ENCODE measurements around the gene RARA. TPM values are rescaled to one million over a fixed set of nuclear protein-coding genes. Genes with fewer than 3 reads are reported as not detected.

RARA gene
- total RNA-seq, 2 donors from 2014 or later, result 22.7 to 27.6 TPM

- Mint-ChIP-seq H3K27ac (no peak overlapping the region), H3K27me3 (ENCODE audit: insufficient read depth) (no peaks in the 10 kb centered on the region), H3K36me3 (ENCODE audit: low read depth) (peaks cover 24% of the 10 kb centered on the region), H3K4me3 (peak overlapping the region; percentile 15), H3K9me3 (no peaks in the 10 kb centered on the region), H3K4me1 (peaks cover 56% of the 10 kb centered on the region)
- H3K27ac ChIP-seq (ENCODE audit: low read depth, low read length), result peak overlapping the region; percentile 95
- no peak for TF ChIP-seq CTCF (conservative IDR thresholded peaks at IDR 0.05)
- H3K27me3 ChIP-seq (ENCODE audit: control insufficient read depth, insufficient read depth, low read length, poor library complexity, severe bottlenecking), result no peaks in the 10 kb centered on the region
- no peak overlapping the region for H3K4me3 ChIP-seq (ENCODE audit: low read length)
- H3K36me3 ChIP-seq (ENCODE audit: control insufficient read depth, insufficient read depth, low read length), result peaks cover 28% of the 10 kb centered on the region
- H3K9me3 ChIP-seq (ENCODE audit: control insufficient read depth, low read length), result no peaks in the 10 kb centered on the region
- H3K9ac ChIP-seq (ENCODE audit: extremely low read depth, low read length, poor library complexity, severe bottlenecking), result no peak overlapping the region
- DNase-seq, result peak; percentile 77
- peaks cover 21% of the 10 kb centered on the region for H3K4me1 ChIP-seq (ENCODE audit: control insufficient read depth, insufficient read depth, low read length)
- 13 to 67% methylated on average over 1 to 6 of the region's 9 CpGs for WGBS, 2 experiments (ENCODE audit: insufficient coverage in 1 of 2, insufficient read length in 1 of 2)
Observed at GRCh38 chr17:40347319-40348135, 38.5 kb downstream of the RARA start.

GRCh38 chr17:40348136-40348504 is 39.1 kb downstream of the RARA start:
- Mint-ChIP-seq H3K9me3 (no peaks in the 10 kb centered on the region), H3K4me1 (peaks cover 55% of the 10 kb centered on the region), H3K27ac (no peak overlapping the region), H3K4me3 (peak overlapping the region; percentile 15), H3K36me3 (ENCODE audit: low read depth) (peaks cover 30% of the 10 kb centered on the region), H3K27me3 (ENCODE audit: insufficient read depth) (no peaks in the 10 kb centered on the region)
- WGBS, 2 experiments (ENCODE audit: insufficient coverage in 1 of 2, insufficient read length in 1 of 2), result 84% methylated on average over 5 of the region's 5 CpGs; no CpG with 5 or more reads in 1 of the 2 experiments
- Histone ChIP-seq H3K4me3 (ENCODE audit: low read length) (no peak overlapping the region), H3K9me3 (ENCODE audit: control insufficient read depth, low read length) (no peaks in the 10 kb centered on the region), H3K27ac (ENCODE audit: low read depth, low read length) (peak overlapping the region; percentile 95), H3K4me1 (ENCODE audit: control insufficient read depth, insufficient read depth, low read length) (peaks cover 21% of the 10 kb centered on the region), H3K36me3 (ENCODE audit: control insufficient read depth, insufficient read depth, low read length) (peaks cover 34% of the 10 kb centered on the region), H3K9ac (ENCODE audit: extremely low read depth, low read length, poor library complexity, severe bottlenecking) (no peak overlapping the region), H3K27me3 (ENCODE audit: control insufficient read depth, insufficient read depth, low read length, poor library complexity, severe bottlenecking) (no peaks in the 10 kb centered on the region)
- peak; percentile 66 for DNase-seq
- no peak for TF ChIP-seq CTCF (conservative IDR thresholded peaks at IDR 0.05)

GRCh38 chr17:40348562-40349476 is 39.8 kb downstream of the RARA start:
- Histone ChIP-seq H3K4me3 (ENCODE audit: low read length) (no peak overlapping the region), H3K27ac (ENCODE audit: low read depth, low read length) (peak overlapping the region; percentile 97), H3K9ac (ENCODE audit: extremely low read depth, low read length, poor library complexity, severe bottlenecking) (no peak overlapping the region), H3K4me1 (ENCODE audit: control insufficient read depth, insufficient read depth, low read length) (peaks cover 19% of the 10 kb centered on the region), H3K36me3 (ENCODE audit: control insufficient read depth, insufficient read depth, low read length) (peaks cover 34% of the 10 kb centered on the region), H3K27me3 (ENCODE audit: control insufficient read depth, insufficient read depth, low read length, poor library complexity, severe bottlenecking) (no peaks in the 10 kb centered on the region), H3K9me3 (ENCODE audit: control insufficient read depth, low read length) (no peaks in the 10 kb centered on the region)
- 86 to 93% methylated on average over 9 to 17 of the region's 17 CpGs for WGBS, 2 experiments (ENCODE audit: insufficient coverage in 1 of 2, insufficient read length in 1 of 2)
- TF ChIP-seq CTCF (conservative IDR thresholded peaks at IDR 0.05), result no peak
- DNase-seq, result peak; percentile 43
- no peak overlapping the region for H3K4me3 Mint-ChIP-seq
- peaks cover 49% of the 10 kb centered on the region for H3K4me1 Mint-ChIP-seq
- peaks cover 33% of the 10 kb centered on the region for H3K36me3 Mint-ChIP-seq (ENCODE audit: low read depth)
- H3K9me3 Mint-ChIP-seq, result no peaks in the 10 kb centered on the region
- H3K27me3 Mint-ChIP-seq (ENCODE audit: insufficient read depth), result no peaks in the 10 kb centered on the region
- H3K27ac Mint-ChIP-seq, result no peak overlapping the region
